ENCODE data around the gene PRRG1.
"Not testable (repeated sequence)": the region's sequence is repeated elsewhere in the genome, so short reads cannot be mapped to it uniquely, and the experiment has no call there.

Gene PRRG1

DNA sequence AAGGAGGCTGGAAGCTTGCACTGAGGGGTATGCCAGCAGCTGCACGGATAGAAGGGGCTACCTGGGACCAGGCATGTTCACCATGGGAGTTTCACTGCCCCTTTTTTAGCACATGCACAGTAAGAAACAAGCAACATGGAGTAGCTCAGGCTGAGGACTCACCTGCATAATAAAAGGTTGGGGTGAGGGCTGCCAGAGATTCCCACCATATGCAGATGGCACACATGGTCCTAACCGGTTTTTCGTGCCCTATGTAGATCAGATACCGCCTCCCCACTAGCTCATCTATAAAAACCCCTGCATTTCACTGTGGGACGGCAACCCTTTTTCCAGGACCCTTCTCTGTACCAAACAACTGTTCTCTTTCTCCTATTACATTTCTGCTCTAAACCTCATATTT, 125.3 kb downstream of the PRRG1 start:
- DNase-seq: no peak

DNA sequence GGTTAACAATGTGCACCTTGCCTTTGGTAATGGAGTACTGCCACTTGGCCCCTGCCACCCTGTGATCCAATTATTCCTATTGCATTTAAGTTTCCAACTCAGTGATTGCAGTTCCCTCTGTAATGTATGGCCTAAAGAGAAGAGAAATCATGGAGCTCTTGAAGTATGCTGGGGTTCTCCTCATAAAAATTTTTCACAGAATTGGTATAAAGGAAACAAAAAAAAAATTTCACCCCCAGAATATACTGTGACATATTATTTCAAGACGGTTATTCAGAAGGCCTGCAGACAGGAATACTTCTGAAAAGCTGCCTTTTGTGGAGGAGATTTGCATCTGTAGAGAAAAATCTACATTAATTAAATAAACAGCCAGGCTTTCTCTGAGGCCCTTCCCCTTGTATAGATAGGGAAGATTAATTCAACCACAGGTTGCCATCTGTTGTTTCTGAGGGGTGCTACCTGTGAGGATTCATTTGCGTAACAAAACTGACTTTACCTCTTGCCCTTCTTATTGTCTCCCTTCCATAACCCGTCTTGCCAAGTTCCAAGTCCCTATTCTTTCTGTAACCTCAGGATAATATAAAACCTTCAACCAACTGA, 127.5 kb downstream of the PRRG1 start:
- DNase-seq: no peak

- DNase-seq: not testable (repeated sequence)
Measured at GRCh38 chrX:37484335-37484734, 135.2 kb downstream of the PRRG1 start.

DNA sequence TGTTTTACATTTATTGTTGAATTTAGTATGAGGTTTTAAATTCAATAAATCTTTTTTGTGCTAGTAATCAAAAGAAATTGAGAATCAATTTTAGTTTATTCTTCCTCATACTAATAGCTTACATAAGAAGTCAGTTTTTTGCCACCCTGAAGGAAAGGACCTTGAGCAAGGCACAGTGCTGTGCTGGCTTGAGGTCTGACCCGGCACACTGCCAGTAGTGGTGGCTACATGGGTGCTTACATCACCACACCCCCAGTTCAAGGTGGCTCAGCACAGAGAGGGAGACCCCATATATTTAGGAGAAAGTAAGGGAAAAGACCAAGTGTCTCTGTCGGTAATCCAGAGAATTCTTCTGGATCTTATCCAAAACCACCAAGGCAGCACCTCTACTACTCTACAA, 136.3 kb downstream of the PRRG1 start:
- DNase-seq: no peak

- DNase-seq: no peak
Measured at GRCh38 chrX:37487271-37487670, 138.1 kb downstream of the PRRG1 start.

GRCh38 chrX:37488323-37488722, 139.2 kb downstream of the PRRG1 start:
- no peak for DNase-seq

DNA sequence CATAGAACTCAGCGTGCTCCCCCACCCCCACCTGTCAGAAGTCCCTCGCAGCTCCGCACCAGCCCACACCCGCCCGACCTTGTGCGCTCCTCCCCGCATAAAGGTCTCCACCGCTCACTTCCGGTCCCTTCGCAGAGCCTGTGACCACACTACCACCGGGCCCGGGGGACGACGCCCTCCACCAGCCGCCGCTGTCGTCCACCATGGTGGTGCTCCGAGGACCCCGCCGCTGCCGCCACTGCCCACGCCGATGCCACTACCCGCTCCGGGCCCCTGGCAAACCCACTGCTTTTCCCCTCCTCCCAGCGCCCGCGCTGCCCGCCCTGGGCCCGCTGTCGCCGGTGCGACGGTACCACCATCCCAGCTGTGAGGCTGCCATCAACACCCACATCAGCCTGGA, 142.5 kb downstream of the PRRG1 start:
- no peak for DNase-seq

DNA sequence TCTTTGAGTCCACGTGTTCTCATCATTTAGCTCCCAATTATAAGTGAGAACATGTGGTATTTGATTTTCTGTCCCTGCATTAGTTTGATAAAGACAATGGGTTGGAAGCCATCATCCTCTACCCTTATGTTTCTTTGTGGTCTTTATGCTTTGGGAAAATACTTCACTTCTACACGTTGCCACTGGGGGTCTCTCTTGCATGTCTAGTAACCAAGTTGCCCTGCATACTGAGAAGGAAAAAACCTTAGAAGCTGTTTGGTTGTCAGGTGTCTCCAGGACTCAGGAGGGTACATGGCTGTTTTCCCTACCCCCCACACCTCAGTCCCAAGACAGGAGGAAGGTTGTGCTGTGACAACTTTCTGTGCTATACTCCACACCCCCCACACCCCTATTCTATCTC, 146.6 kb downstream of the PRRG1 start:
- DNase-seq: peak in 2 of 3 experiments; percentile 17 to 34

GRCh38 chrX:37497126-37497525, 148.0 kb downstream of the PRRG1 start:
- not testable (repeated sequence) for DNase-seq

DNA sequence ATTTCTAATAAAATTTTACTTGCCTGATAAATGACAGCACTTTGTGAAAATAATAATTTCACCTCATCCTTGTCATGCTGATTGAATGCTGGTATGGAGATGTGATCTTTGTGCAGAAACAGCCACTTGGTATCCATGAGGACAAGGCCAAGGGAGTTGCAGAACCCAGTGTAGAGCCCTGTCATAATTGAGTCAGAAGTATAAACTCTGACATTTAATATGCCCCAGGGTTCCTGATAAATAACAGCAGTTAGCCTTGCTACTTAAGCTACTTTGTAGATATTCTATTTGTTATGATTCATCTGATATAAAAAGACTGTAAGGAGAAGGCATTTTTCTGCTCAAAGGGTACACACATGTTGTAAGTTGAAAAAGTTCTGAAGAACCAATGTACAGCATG, 149.2 kb downstream of the PRRG1 start:
- DNase-seq: not testable (repeated sequence)

- DNase-seq: not testable (repeated sequence)
Measured at GRCh38 chrX:37499649-37500048, 150.5 kb downstream of the PRRG1 start.

- DNase-seq: no peak
Measured at GRCh38 chrX:37504991-37505390, 155.8 kb downstream of the PRRG1 start.

Measured in NCI-H1417 (cell line).